GM20000 (cell line): ENCODE measurements around the gene TMEM258.

Source experiments
- DNase-seq: peaks from one replicate; pipeline ENCODE4 v3.0.0; 2012; ENCODE audit warnings: low spot score
- CTCF ChIP-seq: IDR thresholded peaks from 2 replicates; pipeline ENCODE4 v1.5.1; 2012; ENCODE audit warnings: mild to moderate bottlenecking, control low read depth; ENCODE audit errors: extremely low read depth, missing control alignments

TMEM258 gene

GRCh38 chr11:61782841-61783240 is 9.6 kb downstream of the TMEM258 start:
- no peak for DNase-seq
- TF ChIP-seq CTCF: no peak

DNA sequence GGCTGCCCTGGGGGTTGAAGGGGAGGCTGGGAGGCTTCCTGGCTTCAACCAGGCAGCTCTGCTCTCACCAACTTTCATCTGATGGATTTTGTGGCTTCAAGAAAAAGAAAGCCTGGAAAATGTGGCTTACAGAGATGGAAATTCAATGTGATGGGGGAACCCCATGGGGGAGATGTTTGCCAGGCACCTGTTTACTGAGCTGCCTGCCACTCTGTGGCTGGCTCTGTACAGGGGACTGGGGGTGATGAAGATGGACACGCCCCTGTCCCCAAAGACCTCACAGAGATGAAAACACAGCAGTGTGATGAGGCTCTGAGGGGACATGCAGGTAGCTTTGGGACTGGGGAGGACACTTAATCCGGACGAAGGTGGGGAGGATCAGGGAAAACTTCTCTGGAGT is 10.1 kb downstream of the TMEM258 start:
- no peak for TF ChIP-seq CTCF
- no peak for DNase-seq

DNA sequence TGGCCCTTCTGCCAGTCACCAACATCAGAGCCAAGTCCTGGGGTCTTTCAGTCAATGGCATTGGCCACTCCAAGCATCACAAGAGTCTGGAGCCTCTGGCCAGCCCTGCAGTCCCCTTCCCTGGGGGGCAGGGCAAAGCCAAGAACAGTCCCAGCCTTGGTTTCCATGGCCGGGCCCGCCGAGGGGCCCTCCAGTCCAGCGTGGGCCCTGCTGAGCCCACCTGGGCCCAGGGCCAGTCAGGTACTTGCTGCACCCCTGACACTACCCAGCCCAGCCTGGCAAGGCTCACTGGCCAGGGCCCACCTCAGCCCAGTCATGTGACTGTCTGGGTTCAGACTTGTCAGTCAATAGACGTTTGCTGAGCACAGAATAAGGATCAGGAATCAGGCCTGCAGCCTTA is 10.8 kb downstream of the TMEM258 start:
- no peak for TF ChIP-seq CTCF
- DNase-seq: no peak

DNA sequence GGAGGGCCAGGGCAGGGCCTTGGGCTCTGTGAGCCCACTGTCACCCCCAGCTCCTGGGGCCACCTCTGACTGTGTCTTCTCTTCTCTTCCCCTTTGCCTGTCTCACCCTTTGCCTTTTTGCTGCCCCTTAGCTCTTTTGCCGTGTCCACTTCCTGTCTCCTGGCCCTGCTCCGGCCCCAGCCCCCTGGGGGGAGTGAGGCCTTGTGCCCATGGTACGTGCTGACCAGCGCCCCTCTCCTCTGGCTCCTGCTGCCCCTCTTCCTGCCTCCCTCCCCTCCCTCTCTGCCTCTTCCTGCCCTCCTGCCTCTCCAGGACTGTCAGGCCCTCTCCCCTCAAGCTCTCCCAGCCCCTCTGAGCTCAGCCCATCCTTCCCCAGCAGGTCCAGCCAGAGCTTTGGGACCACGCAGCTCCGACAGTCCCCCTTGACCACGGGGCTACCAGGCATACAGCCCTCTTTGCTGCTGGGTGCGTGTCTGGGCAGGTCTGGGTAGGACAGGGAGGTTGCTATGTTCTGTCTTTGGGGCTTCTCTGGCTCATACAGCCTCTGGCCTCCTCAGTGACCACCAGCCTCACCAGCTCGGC is 11.7 kb downstream of the TMEM258 start:
- TF ChIP-seq CTCF: no peak
- no peak for DNase-seq

- TF ChIP-seq CTCF: no peak
- no peak for DNase-seq
Measured at GRCh38 chr11:61779666-61780525, 12.5 kb downstream of the TMEM258 start.

DNA sequence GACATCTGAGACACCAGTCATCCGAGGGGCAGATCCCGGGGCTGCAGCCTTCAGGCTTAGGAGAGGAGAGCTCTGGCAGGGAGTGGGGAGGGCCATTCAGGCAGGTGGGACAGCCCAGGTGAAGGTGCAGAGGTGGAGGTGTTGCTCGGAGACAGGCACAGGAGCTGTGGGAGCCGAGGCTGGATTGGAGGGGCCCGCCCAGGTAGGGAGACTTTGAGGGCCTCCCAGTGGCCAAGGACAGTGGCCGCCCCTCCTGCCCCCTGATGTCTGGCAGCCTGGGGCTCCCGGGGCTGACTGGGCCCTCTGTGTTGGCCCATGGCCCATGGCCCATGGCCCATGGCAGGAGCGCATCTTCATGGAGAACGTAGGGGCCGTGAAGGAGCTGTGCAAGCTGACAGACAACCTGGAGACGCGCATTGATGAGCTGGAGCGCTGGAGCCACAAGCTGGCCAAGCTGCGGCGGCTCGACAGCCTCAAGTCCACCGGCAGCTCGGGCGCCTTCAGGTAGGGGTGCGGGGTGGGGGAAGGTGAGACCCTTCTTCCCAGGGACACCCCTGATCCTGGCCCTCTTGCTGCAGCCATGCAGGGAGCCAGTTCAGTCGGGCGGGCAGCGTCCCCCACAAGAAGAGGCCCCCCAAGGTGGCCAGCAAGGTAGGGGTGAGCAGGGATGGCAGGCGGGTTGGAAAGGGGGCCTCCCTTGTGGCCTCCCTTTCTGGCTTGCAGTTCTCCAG is 13.3 kb downstream of the TMEM258 start:
- no peak for DNase-seq
- TF ChIP-seq CTCF: no peak

DNA sequence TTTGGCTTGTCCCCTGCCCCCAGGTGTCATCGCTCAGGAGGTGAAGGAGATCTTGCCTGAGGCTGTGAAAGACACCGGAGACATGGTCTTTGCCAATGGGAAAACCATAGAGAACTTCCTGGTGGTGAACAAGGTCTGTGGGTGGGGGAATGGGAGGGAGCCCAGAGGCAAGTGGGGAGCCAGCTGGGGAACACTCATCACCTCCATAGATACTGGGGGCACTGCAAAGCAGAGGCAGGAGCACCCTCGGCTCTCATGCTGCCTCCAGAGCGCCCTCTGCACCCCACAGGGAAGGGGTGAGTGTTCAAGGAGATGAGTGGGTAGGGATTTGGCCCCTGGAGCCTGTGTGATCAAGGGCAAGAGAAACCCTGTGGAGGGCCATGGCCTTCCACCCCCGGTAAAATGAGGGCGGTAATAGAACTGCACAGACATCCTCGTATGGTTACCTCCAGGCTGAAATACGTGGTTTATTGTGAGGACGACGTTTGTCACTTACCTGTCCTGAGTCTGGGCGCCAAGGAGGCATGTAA is 14.0 kb downstream of the TMEM258 start:
- DNase-seq: no peak
- no peak for TF ChIP-seq CTCF
